IPS-NIHi7 (cell line): Measurements from ENCODE around the gene PSMC1.
"Not testable (repeated sequence)": the region's sequence is repeated elsewhere in the genome, so short reads cannot be mapped to it uniquely, and the experiment has no call there.

Source experiments
- DNase-seq: peaks from one replicate; pipeline ENCODE4 v3.0.0; 2012; ENCODE audit warnings: mixed read lengths; ENCODE audit errors: extremely low spot score

The PSMC1 gene

GRCh38 chr14:90256354-90257131 is at the start of gene PSMC1:
TSS of gene PSMC1 (plus strand) at chr14:90256553. CDS start at chr14:90256598, 45 bp downstream.
- DNase-seq: peak; percentile 92

GRCh38 chr14:90213099-90213748 is 43.1 kb upstream of the PSMC1 start:
- no peak for DNase-seq

GRCh38 chr14:90228478-90228877 is 27.9 kb upstream of the PSMC1 start:
- DNase-seq: no peak

GRCh38 chr14:90229942-90230341 is 26.4 kb upstream of the PSMC1 start:
- DNase-seq: not testable (repeated sequence)

GRCh38 chr14:90235179-90235976 is 21.0 kb upstream of the PSMC1 start:
- peak; percentile 95 for DNase-seq

GRCh38 chr14:90239139-90239538 is 17.2 kb upstream of the PSMC1 start:
- no peak for DNase-seq

- DNase-seq: no peak
These were observed 13.9 kb upstream of the PSMC1 start for GRCh38 chr14:90242444-90242843.

- no peak for DNase-seq
These were observed 9.4 kb upstream of the PSMC1 start for GRCh38 chr14:90246936-90247335.

- DNase-seq: not testable (repeated sequence)
These were observed 8.9 kb upstream of the PSMC1 start for GRCh38 chr14:90247441-90247840.

- no peak for DNase-seq
These were observed 7.8 kb upstream of the PSMC1 start for GRCh38 chr14:90248594-90248993.

GRCh38 chr14:90253826-90254225 is 2.5 kb upstream of the PSMC1 start:
- DNase-seq: no peak

- DNase-seq: no peak
These were observed 482 bp upstream of the PSMC1 start for GRCh38 chr14:90255871-90256270.

- no peak for DNase-seq
These were observed 7.5 kb downstream of the PSMC1 start for GRCh38 chr14:90263748-90264449.

- no peak for DNase-seq
These were observed 10.2 kb downstream of the PSMC1 start for GRCh38 chr14:90266441-90267154.

GRCh38 chr14:90268420-90268819 is 12.1 kb downstream of the PSMC1 start:
- no peak for DNase-seq

GRCh38 chr14:90272523-90272922 is 16.2 kb downstream of the PSMC1 start:
- no peak for DNase-seq

- DNase-seq: no peak
These were observed 17.2 kb downstream of the PSMC1 start for GRCh38 chr14:90273532-90273931.

- DNase-seq: peak; percentile 23
These were observed 17.7 kb downstream of the PSMC1 start for GRCh38 chr14:90274019-90274418.

- DNase-seq: no peak
These were observed 18.6 kb downstream of the PSMC1 start for GRCh38 chr14:90274808-90275457.

GRCh38 chr14:90275458-90275814 is 19.1 kb downstream of the PSMC1 start:
- no peak for DNase-seq

- no peak for DNase-seq
These were observed 19.5 kb downstream of the PSMC1 start for GRCh38 chr14:90275820-90276219.
